ENCODE measurements around the gene CENPF.
"Not testable (repeated sequence)": the region's sequence is repeated elsewhere in the genome, so short reads cannot be mapped to it uniquely, and the experiment has no call there.

CENPF gene

GRCh38 chr1:214643030-214643429 lies 40.0 kb downstream of the CENPF start:
- Histone ChIP-seq H3K4me3 (no peak overlapping the region), H3K27ac (no peak overlapping the region)

- no peak overlapping the region for H3K27ac ChIP-seq
Measured at GRCh38 chr1:214645712-214646111, 42.7 kb downstream of the CENPF start.

GRCh38 chr1:214648801-214649200 lies 45.8 kb downstream of the CENPF start:
- Histone ChIP-seq H3K27ac (no peak overlapping the region), H3K4me3 (no peak overlapping the region)

More at GRCh38 chr1:214645712-214646111, 42.7 kb downstream of the CENPF start:
- no peak overlapping the region for H3K4me3 ChIP-seq

- H3K27ac ChIP-seq = no peak overlapping the region
- H3K4me3 ChIP-seq = no peak overlapping the region
Measured at GRCh38 chr1:214649607-214650006, 46.6 kb downstream of the CENPF start.

- Histone ChIP-seq H3K27ac (no peak overlapping the region), H3K4me3 (no peak overlapping the region)
Measured at GRCh38 chr1:214650664-214651063, 47.7 kb downstream of the CENPF start.

- Histone ChIP-seq H3K4me3 (no peak overlapping the region), H3K27ac (no peak overlapping the region)
Measured at GRCh38 chr1:214657299-214657698, 54.3 kb downstream of the CENPF start.

GRCh38 chr1:214658175-214658574 lies 55.2 kb downstream of the CENPF start:
- Histone ChIP-seq H3K4me3 (no peak overlapping the region), H3K27ac (no peak overlapping the region)

- Histone ChIP-seq H3K27ac (no peak overlapping the region), H3K4me3 (no peak overlapping the region)
Measured at GRCh38 chr1:214658785-214659184, 55.8 kb downstream of the CENPF start.

GRCh38 chr1:214660190-214660589 lies 57.2 kb downstream of the CENPF start:
- no peak overlapping the region for H3K4me3 ChIP-seq
- H3K27ac ChIP-seq = no peak overlapping the region

GRCh38 chr1:214660900-214661299 lies 57.9 kb downstream of the CENPF start:
- Histone ChIP-seq H3K4me3 (no peak overlapping the region), H3K27ac (no peak overlapping the region)

- Histone ChIP-seq H3K27ac (no peak overlapping the region), H3K4me3 (no peak overlapping the region)
Measured at GRCh38 chr1:214662223-214662785, 59.3 kb downstream of the CENPF start.

- H3K4me3 ChIP-seq = no peak overlapping the region
- H3K27ac ChIP-seq = no peak overlapping the region
Measured at GRCh38 chr1:214664651-214665433, 61.8 kb downstream of the CENPF start.

- Histone ChIP-seq H3K27ac (no peak overlapping the region), H3K4me3 (no peak overlapping the region)
Measured at GRCh38 chr1:214665606-214666110, 62.7 kb downstream of the CENPF start.

GRCh38 chr1:214666674-214667073 lies 63.7 kb downstream of the CENPF start:
- H3K4me3 ChIP-seq = no peak overlapping the region

GRCh38 chr1:214670098-214670497 lies 67.1 kb downstream of the CENPF start:
- H3K27ac ChIP-seq = no peak overlapping the region
- H3K4me3 ChIP-seq = no peak overlapping the region

More at GRCh38 chr1:214666674-214667073, 63.7 kb downstream of the CENPF start:
- no peak overlapping the region for H3K27ac ChIP-seq

- not testable (repeated sequence) for H3K27ac ChIP-seq, H3K4me3 ChIP-seq
Measured at GRCh38 chr1:214673029-214673428, 70.0 kb downstream of the CENPF start.

- H3K4me3 ChIP-seq = no peak overlapping the region
- no peak overlapping the region for H3K27ac ChIP-seq
Measured at GRCh38 chr1:214673576-214673975, 70.6 kb downstream of the CENPF start.

- not testable (repeated sequence) for H3K27ac ChIP-seq, H3K4me3 ChIP-seq
Measured at GRCh38 chr1:214675524-214675923, 72.5 kb downstream of the CENPF start.

GRCh38 chr1:214676747-214677146 lies 73.8 kb downstream of the CENPF start:
- Histone ChIP-seq H3K4me3 (no peak overlapping the region), H3K27ac (no peak overlapping the region)

GRCh38 chr1:214677945-214678344 lies 75.0 kb downstream of the CENPF start:
- H3K4me3 ChIP-seq = no peak overlapping the region

GRCh38 chr1:214678386-214678785 lies 75.4 kb downstream of the CENPF start:
- no peak overlapping the region for H3K4me3 ChIP-seq
- no peak overlapping the region for H3K27ac ChIP-seq

More at GRCh38 chr1:214677945-214678344, 75.0 kb downstream of the CENPF start:
- H3K27ac ChIP-seq = no peak overlapping the region
